DMS114 treated with DMSO at 0.1 percent for 48 hours (cell line): ENCODE results near the gene CDH6.
"Not testable (repeated sequence)": the region's sequence is repeated elsewhere in the genome, so short reads cannot be mapped to it uniquely, and the experiment has no call there.

ENCODE experiments used
- DNase-seq: peaks from one replicate; lab custom pipeline; 2025; ENCODE audit not compliant: unreplicated experiment; lab: John Stamatoyannopoulos, UW

The CDH6 gene

DNA sequence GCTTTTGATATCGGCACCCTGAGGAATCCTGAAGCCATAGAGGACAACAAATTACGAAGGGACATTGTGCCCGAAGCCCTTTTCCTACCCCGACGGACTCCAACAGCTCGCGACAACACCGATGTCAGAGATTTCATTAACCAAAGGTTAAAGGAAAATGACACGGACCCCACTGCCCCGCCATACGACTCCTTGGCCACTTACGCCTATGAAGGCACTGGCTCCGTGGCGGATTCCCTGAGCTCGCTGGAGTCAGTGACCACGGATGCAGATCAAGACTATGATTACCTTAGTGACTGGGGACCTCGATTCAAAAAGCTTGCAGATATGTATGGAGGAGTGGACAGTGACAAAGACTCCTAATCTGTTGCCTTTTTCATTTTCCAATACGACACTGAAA is 129.5 kb downstream of the CDH6 start:
- DNase-seq: no peak

DNA sequence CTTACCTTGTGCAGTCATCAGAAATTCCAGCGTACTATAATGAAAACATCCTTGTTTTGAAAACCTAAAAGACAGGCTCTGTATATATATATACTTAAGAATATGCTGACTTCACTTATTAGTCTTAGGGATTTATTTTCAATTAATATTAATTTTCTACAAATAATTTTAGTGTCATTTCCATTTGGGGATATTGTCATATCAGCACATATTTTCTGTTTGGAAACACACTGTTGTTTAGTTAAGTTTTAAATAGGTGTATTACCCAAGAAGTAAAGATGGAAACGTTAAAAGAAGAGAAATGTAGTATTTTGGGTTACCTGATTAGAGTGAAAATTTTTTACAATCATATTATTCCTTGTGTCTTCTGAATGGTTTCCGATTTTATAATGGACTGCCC is 131.4 kb downstream of the CDH6 start:
- DNase-seq: no peak

DNA sequence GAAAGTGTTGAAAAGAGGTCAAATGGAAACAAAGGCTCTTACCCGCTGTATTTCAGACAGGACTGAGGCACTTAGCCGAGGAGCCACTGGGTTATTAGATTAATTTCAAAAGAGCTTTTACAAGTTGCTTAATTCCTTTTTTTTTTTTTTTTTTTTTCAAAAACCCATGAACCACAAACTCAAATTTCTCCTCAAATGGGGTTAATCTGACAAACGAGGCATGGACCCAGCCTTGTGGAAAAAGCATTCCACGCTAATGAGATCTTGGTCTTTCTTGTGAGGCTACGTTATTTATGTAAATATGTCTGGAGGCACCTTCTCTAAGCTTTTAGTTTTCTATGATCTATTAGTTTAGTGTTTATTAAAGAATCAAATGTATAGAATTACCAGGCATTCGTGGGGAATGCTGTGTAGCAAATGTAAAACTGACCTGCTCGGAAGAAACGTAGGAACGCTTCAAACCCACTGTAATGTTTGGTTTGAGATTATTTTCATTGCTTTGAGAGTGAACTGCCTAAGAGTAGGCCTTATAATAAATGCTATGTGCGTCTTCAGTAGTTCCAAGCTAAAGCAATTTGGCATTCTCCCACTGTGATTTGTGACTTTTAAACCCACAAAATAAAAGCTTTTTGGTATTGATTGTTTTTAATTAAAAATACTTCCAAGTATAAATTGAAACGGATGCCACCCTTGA is 134.7 kb downstream of the CDH6 start:
- no peak for DNase-seq

DNA sequence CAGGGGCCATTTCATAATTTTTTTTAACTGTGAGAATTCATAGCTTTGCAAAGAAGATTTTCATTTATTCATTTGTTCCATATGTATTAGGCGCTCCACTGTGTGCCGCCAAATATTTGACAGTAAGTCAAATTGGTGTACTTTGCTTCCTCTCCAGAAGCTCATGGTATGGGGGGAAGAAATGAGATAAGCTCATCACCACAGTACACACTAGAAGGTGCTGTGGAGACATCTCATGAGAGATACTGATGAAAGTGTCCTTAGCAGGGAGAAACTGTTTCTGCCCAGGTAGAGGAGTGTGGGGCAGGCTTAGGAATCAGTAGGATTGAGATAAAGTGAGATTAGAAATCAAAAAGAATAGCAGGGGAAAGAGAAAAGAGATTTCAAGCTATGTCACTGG is 136.2 kb downstream of the CDH6 start:
- no peak for DNase-seq

GRCh38 chr5:31332160-31332559 is 138.7 kb downstream of the CDH6 start:
- DNase-seq: no peak

DNA sequence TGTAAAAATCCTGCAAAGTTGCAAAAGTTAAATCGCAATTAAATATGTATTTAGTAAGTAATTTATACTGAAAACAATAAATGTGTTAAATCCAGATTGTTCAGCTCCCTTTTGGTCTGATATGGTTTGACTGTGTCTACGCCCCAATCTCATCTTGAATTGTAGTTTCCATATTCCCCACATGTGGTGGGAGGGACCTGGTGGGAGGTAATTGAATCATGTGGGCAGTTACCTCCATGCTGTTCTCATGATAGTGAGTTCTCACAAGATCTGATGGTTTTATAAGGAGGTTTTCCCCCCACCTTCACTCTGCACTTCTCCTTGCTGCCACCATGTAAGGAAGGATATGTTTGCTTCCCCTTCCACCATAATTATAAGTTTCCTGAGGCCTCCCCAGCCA is 140.0 kb downstream of the CDH6 start:
- no peak for DNase-seq

GRCh38 chr5:31334061-31334860 is 140.8 kb downstream of the CDH6 start:
- no peak for DNase-seq

DNA sequence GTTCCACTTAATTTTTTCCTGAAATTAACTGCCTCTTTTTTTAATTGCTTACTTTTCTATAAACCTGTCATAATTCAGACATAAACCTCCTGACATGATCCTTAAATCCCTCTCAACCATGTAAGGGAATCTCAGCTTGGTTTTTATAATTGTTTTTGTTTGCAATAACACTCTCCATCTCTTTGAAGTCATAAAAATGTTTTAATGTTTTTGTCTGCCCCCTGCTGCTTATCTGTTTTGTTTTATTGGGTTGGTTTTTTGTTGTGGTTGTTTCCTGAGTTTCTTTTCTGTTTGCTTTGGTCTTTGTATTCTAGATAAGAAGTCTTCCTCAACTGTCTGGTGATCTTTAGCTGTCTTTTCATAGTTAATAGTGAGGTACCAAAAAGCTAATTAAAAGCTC is 142.0 kb downstream of the CDH6 start:
- DNase-seq: no peak

DNA sequence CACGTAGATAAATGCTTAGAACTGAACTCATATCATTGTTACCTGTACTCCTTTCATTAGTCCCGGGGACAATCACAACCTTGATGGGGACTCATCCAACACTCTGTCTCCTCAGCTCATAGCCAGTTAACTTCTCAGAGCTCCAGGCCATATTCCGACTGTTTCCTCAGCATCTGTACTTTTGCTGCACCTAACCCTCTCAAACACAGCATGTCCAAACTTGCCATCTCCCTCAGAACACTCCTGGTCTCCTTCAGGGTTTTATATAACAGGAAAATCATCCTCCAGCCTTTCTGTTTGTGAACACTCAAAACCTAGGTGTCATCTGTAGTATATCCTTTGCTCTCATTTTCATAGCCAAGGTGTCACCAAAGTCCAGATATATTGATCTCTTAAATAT is 150.5 kb downstream of the CDH6 start:
- DNase-seq: no peak

GRCh38 chr5:31346896-31347551 is 153.5 kb downstream of the CDH6 start:
- no peak for DNase-seq

- DNase-seq: no peak
These were observed 154.0 kb downstream of the CDH6 start for GRCh38 chr5:31347552-31347905.

DNA sequence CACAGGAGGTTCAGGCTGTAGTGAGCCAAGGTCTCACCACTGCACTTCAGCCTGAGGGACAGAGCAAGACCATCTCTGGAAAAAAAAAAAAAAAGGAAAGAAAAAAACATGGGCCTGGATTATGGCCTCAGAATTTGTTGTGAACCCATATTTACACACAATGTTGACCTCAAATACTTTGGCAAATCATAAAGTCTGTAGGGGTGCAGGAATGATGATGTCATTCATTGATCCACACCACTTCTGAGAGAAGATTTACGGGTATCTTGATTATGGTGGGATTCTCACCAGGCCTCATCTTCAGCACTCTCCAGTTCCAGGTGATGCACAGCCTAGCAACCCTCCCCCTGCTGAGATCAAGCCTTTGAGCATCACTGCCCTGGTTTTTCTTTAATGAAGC is 156.9 kb downstream of the CDH6 start:
- no peak for DNase-seq

DNA sequence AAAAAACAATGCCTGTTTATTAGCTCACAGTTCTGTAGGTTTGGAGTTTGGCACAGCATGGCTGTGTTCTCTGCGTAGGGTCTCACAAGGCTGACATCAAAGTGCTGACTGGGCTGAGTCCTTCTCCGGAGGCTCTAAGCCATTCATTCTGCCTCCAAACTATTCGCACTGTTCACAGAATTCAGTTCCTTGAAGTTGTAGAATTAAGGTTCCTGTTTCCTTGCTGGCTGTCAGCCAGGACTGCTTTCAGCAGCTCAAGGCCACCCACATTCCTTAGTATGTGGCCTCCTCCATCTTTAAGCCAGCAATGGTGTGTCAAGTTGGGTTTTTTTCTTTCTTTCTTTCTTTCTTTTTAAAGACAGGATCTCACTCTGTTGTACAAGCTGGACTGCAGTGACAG is 161.9 kb downstream of the CDH6 start:
- no peak for DNase-seq

DNA sequence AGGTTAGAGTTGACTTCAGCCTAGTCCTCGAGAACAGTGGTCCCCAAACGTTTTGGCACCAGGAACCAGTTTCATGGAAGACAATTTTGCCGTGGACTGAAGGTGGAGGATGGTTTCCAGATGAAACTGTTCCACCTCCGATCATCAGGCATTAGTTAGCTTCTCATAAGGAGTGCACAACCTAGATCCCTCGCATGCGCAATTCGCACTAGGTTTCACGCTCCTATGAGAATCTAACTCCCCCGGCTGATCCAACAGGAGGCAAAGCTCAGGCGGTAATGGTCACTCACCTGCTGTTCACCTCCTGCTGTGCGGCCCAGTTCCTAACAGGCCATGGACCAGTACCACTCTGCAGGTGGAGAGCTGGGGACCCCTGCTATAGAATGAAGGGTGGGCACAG is 163.6 kb downstream of the CDH6 start:
- DNase-seq: no peak

DNA sequence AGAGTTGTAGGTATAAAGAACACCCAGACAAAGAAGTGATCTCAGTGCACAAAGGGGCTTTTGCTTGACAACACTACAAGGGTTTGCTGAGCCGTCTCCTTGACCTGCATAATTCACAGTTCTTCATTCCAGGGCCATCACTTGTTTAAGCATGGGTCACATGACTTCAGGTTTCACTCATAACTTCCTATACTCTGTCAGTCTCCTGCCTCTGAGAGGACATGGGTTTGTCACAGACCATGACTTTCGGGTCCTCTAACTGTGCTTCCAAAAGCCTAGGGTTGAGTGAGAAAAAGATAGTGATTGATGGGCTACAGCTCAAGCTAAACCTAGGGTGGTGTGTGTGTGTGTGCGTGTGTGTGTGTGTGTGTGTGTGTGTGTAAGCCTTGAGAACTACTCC is 166.4 kb downstream of the CDH6 start:
- no peak for DNase-seq

GRCh38 chr5:31361234-31361633 is 167.7 kb downstream of the CDH6 start:
- no peak for DNase-seq

DNA sequence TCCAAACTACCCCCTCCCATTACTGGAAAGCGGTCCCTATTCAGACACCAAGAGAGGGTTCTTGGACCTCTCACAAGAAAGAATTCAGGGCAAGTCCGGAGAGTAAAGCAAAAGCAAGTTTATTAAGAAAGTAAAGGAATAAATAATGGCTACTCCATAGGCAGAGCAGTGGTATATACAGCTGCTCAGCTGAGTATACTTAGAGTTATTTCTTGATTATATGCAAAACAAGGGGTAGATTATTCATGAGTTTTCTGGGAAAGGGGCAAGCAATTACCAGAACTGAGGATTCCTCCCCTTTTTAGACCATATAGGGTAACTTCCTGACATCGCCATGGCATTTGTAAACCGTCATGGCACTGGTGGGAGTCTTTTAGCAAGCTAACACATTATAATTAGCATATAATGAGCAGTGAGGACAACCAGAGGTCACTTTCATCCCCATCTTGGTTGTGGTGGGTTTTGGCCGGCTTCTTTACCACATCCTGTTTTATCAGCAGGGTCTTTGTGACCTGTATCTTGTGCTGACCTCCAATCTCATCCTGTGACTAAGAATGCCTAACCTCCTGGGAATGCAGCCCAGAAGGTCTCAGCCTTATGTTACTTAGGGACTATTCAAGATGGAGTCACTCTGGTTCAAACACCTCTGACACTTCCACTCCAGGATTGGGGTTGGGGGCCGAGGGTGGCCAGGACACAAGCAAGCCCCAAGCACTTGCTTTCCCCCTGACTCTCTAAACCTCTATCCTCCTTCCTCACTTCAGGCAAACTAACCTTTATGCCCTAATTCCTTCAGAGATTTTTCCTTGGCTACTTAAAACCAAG is 168.4 kb downstream of the CDH6 start:
- DNase-seq: not testable (repeated sequence)

- DNase-seq: no peak
These were observed 169.0 kb downstream of the CDH6 start for GRCh38 chr5:31362529-31362900.

GRCh38 chr5:31362931-31363568 is 169.6 kb downstream of the CDH6 start:
- no peak for DNase-seq

DNA sequence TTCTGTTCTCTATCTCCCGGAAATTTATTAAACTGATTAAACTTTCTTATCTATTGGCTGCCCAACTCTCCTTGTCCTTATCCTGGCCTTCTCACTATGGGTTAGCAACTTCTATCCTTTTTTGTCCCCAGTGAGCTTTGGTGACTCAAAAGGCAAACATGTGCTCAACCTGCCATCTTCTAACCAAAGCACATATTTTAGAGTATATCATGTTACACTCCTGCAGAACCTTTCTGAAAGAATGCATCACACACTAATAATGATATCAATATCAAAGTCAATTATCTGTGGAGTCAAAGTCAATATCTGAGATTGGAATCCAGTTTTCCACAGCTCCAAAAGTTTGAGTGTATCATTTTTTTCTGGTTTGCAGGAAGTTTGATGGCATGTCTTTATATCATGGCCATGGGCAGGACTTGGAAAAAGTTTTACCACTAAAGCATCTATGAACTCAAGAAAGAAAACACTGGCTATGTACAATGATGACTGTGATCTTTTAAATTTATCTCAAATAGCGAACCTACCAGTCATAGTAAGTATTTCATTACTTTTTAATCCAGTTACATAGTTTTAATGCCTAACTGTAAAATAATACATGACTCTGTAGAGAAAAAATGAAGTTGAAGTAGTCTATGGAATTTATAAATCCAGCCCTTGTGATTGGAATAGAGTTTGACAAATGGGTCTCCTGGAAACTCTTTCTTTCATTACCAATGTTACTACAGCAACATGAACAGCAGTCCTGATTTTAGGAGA is 171.6 kb downstream of the CDH6 start:
- no peak for DNase-seq
